NCI-H2227 (cell line): ENCODE measurements around the gene SYT9.

Experiments
- DNase-seq: peaks from one replicate; lab custom pipeline; 2025; ENCODE audit not compliant: unreplicated experiment; lab: John Stamatoyannopoulos, UW

Gene SYT9

GRCh38 chr11:7462706-7463105 lies 211.0 kb downstream of the SYT9 start:
- no peak for DNase-seq

- no peak for DNase-seq
Measured at GRCh38 chr11:7467652-7468051, 215.9 kb downstream of the SYT9 start.

GRCh38 chr11:7469351-7469865 lies 217.7 kb downstream of the SYT9 start:
- no peak for DNase-seq

- DNase-seq: no peak
Measured at GRCh38 chr11:7471071-7471470, 219.4 kb downstream of the SYT9 start.

- no peak for DNase-seq
Measured at GRCh38 chr11:7473717-7474116, 222.0 kb downstream of the SYT9 start.

- DNase-seq: no peak
Measured at GRCh38 chr11:7480113-7480512, 228.4 kb downstream of the SYT9 start.

- no peak for DNase-seq
Measured at GRCh38 chr11:7484131-7484530, 232.4 kb downstream of the SYT9 start.

- DNase-seq: no peak
Measured at GRCh38 chr11:7484645-7485044, 232.9 kb downstream of the SYT9 start.

- no peak for DNase-seq
Measured at GRCh38 chr11:7485186-7486097, 233.7 kb downstream of the SYT9 start, which contains the start of gene OLFML1. TSS of gene OLFML1 (plus strand) at chr11:7485506. CDS start at chr11:7485876, 370 bp downstream.

GRCh38 chr11:7486098-7486780 lies 234.5 kb downstream of the SYT9 start:
- DNase-seq: no peak

- DNase-seq: no peak
Measured at GRCh38 chr11:7486781-7487140, 235.1 kb downstream of the SYT9 start.

GRCh38 chr11:7487360-7487759 lies 235.7 kb downstream of the SYT9 start:
- DNase-seq: no peak

- no peak for DNase-seq
Measured at GRCh38 chr11:7488681-7489080, 237.0 kb downstream of the SYT9 start.

- no peak for DNase-seq
Measured at GRCh38 chr11:7489376-7489775, 237.7 kb downstream of the SYT9 start.

GRCh38 chr11:7490054-7490453 lies 238.3 kb downstream of the SYT9 start:
- no peak for DNase-seq

- DNase-seq: no peak
Measured at GRCh38 chr11:7490535-7490934, 238.8 kb downstream of the SYT9 start.

- DNase-seq: no peak
Measured at GRCh38 chr11:7492253-7492652, 240.5 kb downstream of the SYT9 start.

GRCh38 chr11:7493670-7494069 lies 242.0 kb downstream of the SYT9 start:
- no peak for DNase-seq

- DNase-seq: no peak
Measured at GRCh38 chr11:7494086-7494745, 242.5 kb downstream of the SYT9 start.

GRCh38 chr11:7495882-7496551 lies 244.3 kb downstream of the SYT9 start:
- no peak for DNase-seq

GRCh38 chr11:7498193-7498592 lies 246.5 kb downstream of the SYT9 start:
- DNase-seq: no peak
